Activated CD4-positive, alpha-beta T cell treated with anti-CD3 and anti-CD28 coated beads, Interleukin-2, amount 50 U/mL, for 16 hours (primary cell): ENCODE results near the gene SIRT3.
A peak's percentile ranks its signal among the peaks of the same experiment; 100 is the strongest.

Source experiments
- DNase-seq: peaks from one replicate; pipeline ENCODE4 v3.0.0-alpha.2; 2020

The SIRT3 gene

DNA sequence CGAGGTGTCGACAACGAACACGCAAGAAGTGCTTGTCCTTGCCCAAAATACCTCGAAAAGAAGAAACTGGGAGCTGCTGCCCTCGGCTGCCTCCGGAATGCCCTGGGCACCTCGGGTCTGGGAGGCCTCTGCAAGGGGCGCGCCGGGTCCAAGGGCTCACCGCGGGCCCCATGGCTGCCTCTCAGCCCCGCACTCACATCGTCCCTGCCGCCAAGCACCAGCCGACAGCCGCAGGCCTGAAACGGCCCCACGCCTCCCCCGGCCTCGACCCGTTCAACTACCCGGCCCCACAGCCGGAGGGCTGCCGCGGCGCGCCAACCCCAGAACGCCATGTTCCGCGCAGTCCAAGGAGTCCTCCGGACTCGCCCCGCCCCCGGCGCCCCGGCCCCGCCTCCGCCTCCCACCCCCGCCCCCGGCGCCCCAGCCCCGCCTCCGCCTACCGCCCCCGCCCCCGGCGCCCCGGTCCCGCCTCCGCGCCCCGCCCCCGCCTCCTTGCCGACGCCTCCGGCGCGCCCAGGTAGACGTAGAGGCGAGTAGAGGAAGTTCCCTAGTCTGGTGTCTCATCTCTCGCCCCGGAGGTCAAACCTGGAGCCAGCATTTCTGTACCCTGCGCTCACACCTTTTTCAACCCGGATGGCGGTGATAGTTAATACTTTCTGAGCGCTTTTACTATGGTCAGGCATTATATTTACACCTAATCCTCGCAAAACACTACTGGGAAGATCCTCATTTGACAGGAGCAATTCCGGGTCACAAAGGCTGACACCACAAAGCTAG, at the start of gene SIRT3:
Gene SIRT3, minus strand, starts transcription at position 346 of the 777 bp plus-strand sequence. Its CDS starts 14 bp downstream, at position 332.
- DNase-seq, result peak; percentile 92

- no peak for DNase-seq
Measured at GRCh38 chr11:285894-286220, 49.7 kb upstream of the SIRT3 start.

- DNase-seq, result no peak
Measured at GRCh38 chr11:285021-285893, 49.1 kb upstream of the SIRT3 start.

GRCh38 chr11:284105-285020, 48.2 kb upstream of the SIRT3 start:
- DNase-seq, result no peak

DNA sequence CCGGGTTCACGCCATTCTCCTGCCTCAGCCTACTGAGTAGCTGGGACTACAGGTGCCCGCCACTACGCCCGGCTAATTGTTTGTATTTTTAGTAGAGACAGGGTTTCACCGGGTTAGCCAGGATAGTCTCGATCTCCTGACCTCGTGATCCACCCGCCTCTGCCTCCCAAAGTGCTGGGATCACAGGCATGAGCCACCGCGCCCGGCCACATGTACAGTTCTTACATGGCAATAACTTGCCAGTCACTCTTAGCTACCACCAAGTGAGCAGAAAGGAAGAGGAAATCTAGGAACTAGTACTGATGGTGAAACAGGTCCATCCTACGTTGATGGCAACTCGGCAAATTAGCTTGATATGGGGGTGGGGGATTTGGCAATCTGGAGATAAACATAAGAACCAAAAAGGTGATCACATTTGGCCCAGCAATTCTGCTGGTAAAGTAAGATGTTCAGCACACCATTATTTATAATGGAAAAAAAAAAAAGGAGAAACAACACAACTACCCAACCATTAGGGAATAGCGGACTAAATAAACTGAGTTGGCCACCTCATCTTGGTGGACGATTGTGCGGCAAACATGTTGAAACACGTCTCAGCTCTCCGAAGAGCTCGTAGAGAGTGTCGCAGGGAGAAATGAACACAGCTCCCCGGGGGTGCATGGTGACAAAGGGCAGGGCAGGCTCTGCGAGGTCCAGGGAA, 47.4 kb upstream of the SIRT3 start:
- no peak for DNase-seq

DNA sequence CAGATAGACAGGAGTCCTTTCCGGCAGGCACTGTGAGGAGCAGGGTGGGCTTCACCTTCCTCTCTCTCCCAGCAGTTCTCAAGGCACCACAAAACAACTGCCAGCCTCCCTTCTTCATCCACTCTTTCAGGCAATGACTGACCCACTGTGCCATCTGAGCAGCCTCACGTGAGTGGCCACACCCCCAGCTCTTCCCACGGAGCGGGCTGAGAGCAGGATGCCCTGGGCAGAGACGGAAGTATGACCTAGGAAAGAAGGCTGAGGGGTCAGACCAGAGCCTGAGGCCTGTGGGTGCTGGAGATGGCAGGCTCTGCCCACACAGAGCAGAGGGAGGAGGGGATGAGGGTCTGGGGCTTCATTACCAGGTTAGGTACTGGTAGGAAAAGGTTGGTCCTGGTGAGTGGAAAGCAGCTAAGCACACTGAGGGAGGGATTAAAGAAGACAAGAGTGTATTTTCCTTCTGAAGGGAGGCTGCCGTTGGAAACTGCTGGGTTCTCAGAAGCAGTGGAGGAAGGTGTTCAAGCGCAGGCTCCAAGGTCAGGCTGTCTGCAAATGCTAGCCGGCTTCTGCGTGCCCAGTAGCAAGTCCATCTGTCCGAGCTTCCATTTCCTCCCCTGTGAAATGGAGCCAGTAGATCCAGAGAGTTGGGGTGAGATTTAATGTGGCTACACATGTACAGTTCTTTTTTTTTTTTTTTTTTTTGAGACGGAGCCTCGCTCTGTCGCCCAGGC, 46.7 kb upstream of the SIRT3 start:
- DNase-seq, result no peak

DNA sequence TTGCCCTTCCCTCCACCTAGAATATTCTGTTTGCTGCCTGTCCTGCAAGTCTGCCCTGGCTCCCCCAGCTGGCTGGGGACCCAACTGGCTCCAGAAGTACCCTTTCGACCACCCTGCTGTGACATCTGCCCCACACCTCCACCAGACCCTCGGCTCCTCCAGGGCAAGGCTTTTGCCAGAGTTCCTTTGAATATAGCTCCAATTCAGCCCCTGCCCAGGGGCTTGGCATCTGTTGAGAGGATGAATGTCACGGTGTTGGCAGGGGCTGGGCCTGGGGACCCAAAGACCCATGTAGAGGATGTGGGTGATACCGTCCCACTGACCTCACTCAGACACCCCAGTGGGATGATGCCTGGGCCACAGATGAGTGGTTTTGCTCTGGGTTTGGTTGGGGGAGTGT, 46.0 kb upstream of the SIRT3 start:
- DNase-seq, result no peak

GRCh38 chr11:281486-282161, 45.5 kb upstream of the SIRT3 start:
- no peak for DNase-seq

- DNase-seq, result no peak
Measured at GRCh38 chr11:280706-281485, 44.8 kb upstream of the SIRT3 start.

DNA sequence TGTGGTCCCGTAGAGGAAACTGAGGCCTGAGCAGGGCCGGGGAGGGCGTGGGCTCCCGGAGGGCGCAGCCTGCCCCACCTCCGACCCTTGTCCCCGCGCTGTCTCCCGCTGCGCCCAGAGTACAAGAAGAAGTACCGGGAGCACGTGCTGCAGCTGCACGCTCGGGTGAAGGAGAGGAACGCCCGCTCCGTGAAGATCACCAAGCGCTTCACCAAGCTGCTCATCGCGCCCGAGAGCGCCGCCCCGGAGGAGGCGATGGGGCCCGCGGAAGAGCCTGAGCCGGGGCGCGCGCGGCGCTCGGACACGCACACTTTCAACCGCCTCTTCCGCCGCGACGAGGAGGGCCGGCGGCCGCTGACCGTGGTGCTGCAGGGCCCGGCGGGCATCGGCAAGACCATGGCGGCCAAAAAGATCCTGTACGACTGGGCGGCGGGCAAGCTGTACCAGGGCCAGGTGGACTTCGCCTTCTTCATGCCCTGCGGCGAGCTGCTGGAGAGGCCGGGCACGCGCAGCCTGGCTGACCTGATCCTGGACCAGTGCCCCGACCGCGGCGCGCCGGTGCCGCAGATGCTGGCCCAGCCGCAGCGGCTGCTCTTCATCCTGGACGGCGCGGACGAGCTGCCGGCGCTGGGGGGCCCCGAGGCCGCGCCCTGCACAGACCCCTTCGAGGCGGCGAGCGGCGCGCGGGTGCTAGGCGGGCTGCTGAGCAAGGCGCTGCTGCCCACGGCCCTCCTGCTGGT, 44.0 kb upstream of the SIRT3 start:
- DNase-seq, result no peak

DNA sequence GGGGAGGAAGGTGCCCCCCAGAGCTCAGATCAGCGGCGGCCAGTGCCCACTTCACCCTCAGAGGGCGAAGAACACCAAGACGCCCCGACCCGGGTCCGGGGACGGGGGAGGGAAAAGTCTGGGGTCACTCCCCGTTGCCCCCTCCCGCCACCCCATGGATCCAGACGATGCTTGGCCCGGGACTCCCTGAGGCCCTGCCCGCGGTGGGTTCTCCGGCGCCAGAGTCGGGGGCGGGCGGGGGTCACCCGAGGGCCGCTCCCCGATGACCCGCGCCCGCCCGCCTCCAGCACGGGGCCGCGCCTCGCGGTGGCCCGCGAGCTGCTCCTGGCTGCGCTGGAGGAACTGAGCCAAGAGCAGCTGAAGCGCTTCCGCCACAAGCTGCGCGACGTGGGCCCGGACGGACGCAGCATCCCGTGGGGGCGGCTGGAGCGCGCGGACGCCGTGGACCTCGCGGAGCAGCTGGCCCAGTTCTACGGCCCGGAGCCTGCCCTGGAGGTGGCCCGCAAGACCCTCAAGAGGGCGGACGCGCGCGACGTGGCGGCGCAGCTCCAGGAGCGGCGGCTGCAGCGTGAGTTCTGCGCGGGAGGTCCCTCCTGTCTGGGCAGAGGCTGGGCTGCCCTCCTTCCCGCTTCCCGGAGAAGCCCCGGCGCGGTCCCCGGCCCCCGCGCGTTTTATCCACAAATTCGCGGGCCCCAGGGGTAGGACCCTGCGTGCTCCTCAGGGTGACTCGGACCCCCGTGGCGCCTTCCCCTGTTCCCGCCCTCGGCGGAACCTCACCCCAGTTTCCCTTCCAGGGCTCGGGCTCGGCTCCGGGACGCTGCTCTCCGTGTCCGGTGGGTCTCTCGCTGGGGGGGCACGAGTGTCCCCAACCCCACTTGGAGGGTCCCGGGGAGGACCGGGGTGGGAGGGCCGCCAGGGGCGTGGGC, 43.2 kb upstream of the SIRT3 start:
- no peak for DNase-seq

DNA sequence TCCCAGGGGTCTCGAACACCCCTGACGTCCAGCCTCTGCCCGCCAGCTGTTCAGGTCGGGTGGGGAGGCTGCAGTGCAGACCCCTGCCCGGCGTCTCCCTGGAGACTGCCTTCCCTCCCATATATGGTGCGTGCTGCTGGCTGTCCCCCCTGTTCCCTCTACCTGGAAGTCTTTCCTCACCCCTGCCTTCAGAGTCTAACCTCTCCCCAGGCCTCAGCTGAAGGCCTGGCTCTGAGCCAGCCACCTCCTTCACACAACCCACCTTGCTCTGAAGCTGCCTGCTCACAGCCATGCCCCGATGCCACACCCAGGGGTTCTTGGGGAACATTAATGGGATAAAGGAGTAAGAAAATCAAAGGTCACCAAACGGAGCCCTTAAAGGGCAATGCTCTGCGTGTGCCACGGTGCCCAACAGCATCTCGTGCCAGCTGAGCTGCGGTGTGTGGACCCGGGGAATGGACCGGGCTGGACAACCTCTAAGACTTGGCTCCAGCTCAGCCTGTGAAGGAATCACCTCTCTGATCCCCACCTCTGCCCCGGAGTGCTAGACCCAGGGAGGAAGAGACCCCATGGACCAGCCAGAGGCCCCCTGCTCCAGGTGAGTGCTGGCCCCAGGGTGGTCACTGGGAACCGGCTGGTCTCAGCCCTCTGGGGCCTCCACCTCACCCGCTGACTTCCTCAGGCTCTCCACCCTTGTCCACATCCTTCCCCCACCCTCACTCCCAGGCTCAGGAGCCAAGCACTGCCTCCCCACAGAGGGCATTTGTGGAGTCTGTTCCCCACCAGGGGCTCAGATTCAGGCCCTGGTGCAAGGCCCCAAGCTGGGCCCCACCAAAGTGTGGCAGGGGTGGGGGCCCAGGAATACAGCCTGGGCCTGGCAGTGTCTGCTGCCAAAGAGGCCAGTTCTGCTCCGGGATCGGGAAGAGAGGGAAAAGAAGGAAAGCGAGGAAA, 42.1 kb upstream of the SIRT3 start, which contains the start of gene NLRP6:
Gene NLRP6, plus strand, starts transcription at position 407 of the 951 bp plus-strand sequence. Its CDS starts 163 bp downstream, at position 570.
- no peak for DNase-seq

GRCh38 chr11:276219-276618, 40.1 kb upstream of the SIRT3 start:
- no peak for DNase-seq

- DNase-seq, result no peak
Measured at GRCh38 chr11:272931-273198, 36.7 kb upstream of the SIRT3 start.

- no peak for DNase-seq
Measured at GRCh38 chr11:272195-272930, 36.2 kb upstream of the SIRT3 start.

GRCh38 chr11:271319-271715, 35.2 kb upstream of the SIRT3 start:
- no peak for DNase-seq
